Ectodermal cell (in vitro differentiated cells): ENCODE results near the gene PFKM.

Experiments used
- H3K27ac ChIP-seq: 2 replicates; pipeline ENCODE4 v1.7.0; 2013; ENCODE audit warnings: mild to moderate bottlenecking, low read depth, low read length; ENCODE audit not compliant: insufficient read depth, poor library complexity, severe bottlenecking
- H3K27me3 ChIP-seq: 2 replicates; pipeline ENCODE4 v1.7.0; 2013; ENCODE audit warnings: mild to moderate bottlenecking, low read length; ENCODE audit not compliant: insufficient read depth, control insufficient read depth, poor library complexity, severe bottlenecking
- H3K36me3 ChIP-seq: one replicate; pipeline ENCODE4 v1.7.0; 2013; ENCODE audit warnings: low read length; ENCODE audit not compliant: control insufficient read depth, insufficient read depth
- H3K4me1 ChIP-seq: one replicate; pipeline ENCODE4 v1.7.0; 2013; ENCODE audit warnings: low read length; ENCODE audit not compliant: control insufficient read depth, insufficient read depth
- H3K4me3 ChIP-seq: 2 replicates; pipeline ENCODE4 v1.7.0; 2013; ENCODE audit warnings: low read depth, low read length, control low read depth; ENCODE audit not compliant: insufficient read depth
- H3K9me3 ChIP-seq: 2 replicates; pipeline ENCODE4 v1.7.0; 2013; ENCODE audit warnings: mild to moderate bottlenecking, low read length, moderate library complexity; ENCODE audit not compliant: control insufficient read depth
- WGBS, 2 experiments: methylation state at CpG; one replicate each; pipeline ENCODE4 v1.1.7; 2013; ENCODE audit warnings: missing lambda C conversion rate in 2 of 2; 5-methylcytosine and 5-hydroxymethylcytosine counted together

Gene PFKM

GRCh38 chr12:48165089-48165981 is 46.2 kb downstream of the PFKM start:
- H3K36me3 ChIP-seq: no peaks in the 10 kb centered on the region
- H3K4me1 ChIP-seq: no peaks in the 10 kb centered on the region
- no peak overlapping the region for H3K27ac ChIP-seq
- H3K9me3 ChIP-seq: no peaks in the 10 kb centered on the region
- WGBS, 2 experiments: 50 to 65% methylated on average over 1 of the region's 2 CpGs
- H3K27me3 ChIP-seq: peaks cover 3% of the 10 kb centered on the region
- H3K4me3 ChIP-seq: no peak overlapping the region

- no peak overlapping the region for H3K27ac ChIP-seq
- no peaks in the 10 kb centered on the region for H3K36me3 ChIP-seq
- no peaks in the 10 kb centered on the region for H3K4me1 ChIP-seq
- H3K9me3 ChIP-seq: no peaks in the 10 kb centered on the region
- 89 to 90% methylated on average over 19 of the region's 19 CpGs for WGBS, 2 experiments
- H3K27me3 ChIP-seq: no peaks in the 10 kb centered on the region
- H3K4me3 ChIP-seq: no peak overlapping the region
These were observed 49.8 kb downstream of the PFKM start for GRCh38 chr12:48169011-48169410.

GRCh38 chr12:48175613-48176416 is 56.7 kb downstream of the PFKM start:
- H3K27ac ChIP-seq: no peak overlapping the region
- no peaks in the 10 kb centered on the region for H3K36me3 ChIP-seq
- H3K4me1 ChIP-seq: peaks cover 24% of the 10 kb centered on the region
- no peaks in the 10 kb centered on the region for H3K9me3 ChIP-seq
- 52 to 69% methylated on average over 2 to 3 of the region's 3 CpGs for WGBS, 2 experiments
- H3K27me3 ChIP-seq: peaks cover 10% of the 10 kb centered on the region
- H3K4me3 ChIP-seq: no peak overlapping the region

- Histone ChIP-seq H3K36me3 (no peaks in the 10 kb centered on the region), H3K9me3 (no peaks in the 10 kb centered on the region), H3K27me3 (peaks cover 16% of the 10 kb centered on the region), H3K4me3 (no peak overlapping the region), H3K27ac (no peak overlapping the region), H3K4me1 (peaks cover 24% of the 10 kb centered on the region)
These were observed 57.2 kb downstream of the PFKM start for GRCh38 chr12:48176417-48176751.

- Histone ChIP-seq H3K9me3 (no peaks in the 10 kb centered on the region), H3K36me3 (no peaks in the 10 kb centered on the region), H3K4me3 (no peak overlapping the region), H3K27me3 (peaks cover 28% of the 10 kb centered on the region), H3K4me1 (peaks cover 29% of the 10 kb centered on the region), H3K27ac (no peak overlapping the region)
- WGBS, 2 experiments: 80 to 87% methylated on average over 4 of the region's 4 CpGs
These were observed 58.8 kb downstream of the PFKM start for GRCh38 chr12:48177982-48178381.

- 73 to 100% methylated on average over 1 of the region's 1 CpG for WGBS, 2 experiments
- peaks cover 40% of the 10 kb centered on the region for H3K27me3 ChIP-seq
These were observed 60.3 kb downstream of the PFKM start for GRCh38 chr12:48179466-48179865.

GRCh38 chr12:48180424-48180823 is 61.3 kb downstream of the PFKM start:
- WGBS, 2 experiments: 71 to 76% methylated on average over 1 of the region's 1 CpG
- no peak overlapping the region for H3K4me3 ChIP-seq
- H3K36me3 ChIP-seq: no peaks in the 10 kb centered on the region
- H3K4me1 ChIP-seq: peaks cover 39% of the 10 kb centered on the region
- no peak overlapping the region for H3K27ac ChIP-seq
- no peaks in the 10 kb centered on the region for H3K9me3 ChIP-seq
- peaks cover 50% of the 10 kb centered on the region for H3K27me3 ChIP-seq

More at GRCh38 chr12:48179466-48179865, 60.3 kb downstream of the PFKM start:
- Histone ChIP-seq H3K9me3 (no peaks in the 10 kb centered on the region), H3K4me1 (peaks cover 31% of the 10 kb centered on the region), H3K36me3 (no peaks in the 10 kb centered on the region), H3K27ac (no peak overlapping the region), H3K4me3 (no peak overlapping the region)

GRCh38 chr12:48180857-48181495 is 61.8 kb downstream of the PFKM start:
- Histone ChIP-seq H3K27ac (no peak overlapping the region), H3K4me3 (no peak overlapping the region), H3K27me3 (peaks cover 56% of the 10 kb centered on the region), H3K9me3 (no peaks in the 10 kb centered on the region), H3K36me3 (no peaks in the 10 kb centered on the region), H3K4me1 (peaks cover 39% of the 10 kb centered on the region)
- 84 to 89% methylated on average over 2 of the region's 2 CpGs for WGBS, 2 experiments

GRCh38 chr12:48182631-48183030 is 63.5 kb downstream of the PFKM start:
- WGBS, 2 experiments: 19 to 27% methylated on average over 6 to 7 of the region's 7 CpGs
- Histone ChIP-seq H3K36me3 (no peaks in the 10 kb centered on the region), H3K4me3 (peak overlapping the region; percentile 72), H3K27ac (peak overlapping the region; percentile 30), H3K4me1 (peaks cover 23% of the 10 kb centered on the region), H3K9me3 (no peaks in the 10 kb centered on the region), H3K27me3 (peaks cover 65% of the 10 kb centered on the region)
